GM10248 (cell line): Measurements from ENCODE around the gene WDR11.

ENCODE experiments used
- CTCF ChIA-PET: fragments of 300-600 bp; sonication (Branson Sonifier 250); formaldehyde crosslinking; extraction: SDS; loops from one replicate; lab custom pipeline; 2021; ENCODE audit warnings: antibody characterized with exemption; lab: Yijun Ruan, JAX
- POLR2A ChIA-PET: fragments of 350-650 bp; sonication (Branson Sonifier 250); formaldehyde crosslinking; extraction: SDS; loops from one replicate; lab custom pipeline; 2020; ENCODE audit warnings: antibody characterized with exemption; lab: Yijun Ruan, JAX
- DNase-seq: peaks from one replicate; pipeline ENCODE4 v3.0.0; 2012; ENCODE audit errors: extremely low spot score
- TF ChIP-seq, protein P1 (sequence below): IDR thresholded peaks from 2 replicates; pipeline ENCODE4 v1.5.1; 2012; ENCODE audit warnings: mild to moderate bottlenecking, low read depth; ENCODE audit errors: extremely low read depth, missing control alignments, control extremely low read depth

WDR11 gene

DNA sequence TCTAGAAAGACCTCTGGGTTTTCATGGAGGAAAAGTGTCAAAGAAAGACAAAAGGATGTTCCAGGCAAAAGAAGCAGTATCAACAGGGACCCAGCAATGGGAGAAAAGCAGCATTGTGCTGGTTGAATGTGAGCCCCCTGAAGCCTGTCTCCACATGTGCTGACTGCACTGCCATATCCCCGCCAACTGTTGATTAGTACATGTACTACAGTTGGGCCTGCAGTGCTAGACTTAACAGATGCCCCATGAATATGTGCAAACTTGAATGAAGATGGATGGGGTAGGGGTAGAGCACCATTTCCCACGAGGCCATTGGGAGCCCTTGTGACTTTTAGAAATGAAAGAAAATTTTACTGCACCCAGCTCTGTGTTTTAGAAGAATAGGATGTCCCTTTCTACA, 15.6 kb upstream of the WDR11 start:
- TF ChIP-seq, protein P1, sequence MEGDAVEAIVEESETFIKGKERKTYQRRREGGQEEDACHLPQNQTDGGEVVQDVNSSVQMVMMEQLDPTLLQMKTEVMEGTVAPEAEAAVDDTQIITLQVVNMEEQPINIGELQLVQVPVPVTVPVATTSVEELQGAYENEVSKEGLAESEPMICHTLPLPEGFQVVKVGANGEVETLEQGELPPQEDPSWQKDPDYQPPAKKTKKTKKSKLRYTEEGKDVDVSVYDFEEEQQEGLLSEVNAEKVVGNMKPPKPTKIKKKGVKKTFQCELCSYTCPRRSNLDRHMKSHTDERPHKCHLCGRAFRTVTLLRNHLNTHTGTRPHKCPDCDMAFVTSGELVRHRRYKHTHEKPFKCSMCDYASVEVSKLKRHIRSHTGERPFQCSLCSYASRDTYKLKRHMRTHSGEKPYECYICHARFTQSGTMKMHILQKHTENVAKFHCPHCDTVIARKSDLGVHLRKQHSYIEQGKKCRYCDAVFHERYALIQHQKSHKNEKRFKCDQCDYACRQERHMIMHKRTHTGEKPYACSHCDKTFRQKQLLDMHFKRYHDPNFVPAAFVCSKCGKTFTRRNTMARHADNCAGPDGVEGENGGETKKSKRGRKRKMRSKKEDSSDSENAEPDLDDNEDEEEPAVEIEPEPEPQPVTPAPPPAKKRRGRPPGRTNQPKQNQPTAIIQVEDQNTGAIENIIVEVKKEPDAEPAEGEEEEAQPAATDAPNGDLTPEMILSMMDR, result no peak
- ChIA-PET POLR2A (interaction anchor here (0.6 kb wide), 1 partner anchor 16 kb away, joined by 4 read pairs; no protein-coding TSS in a partner anchor), CTCF (interaction anchor here (1.6 kb wide), 1 partner anchor 10 kb away, joined by 12 read pairs; no protein-coding TSS in a partner anchor)
- no peak for DNase-seq

DNA sequence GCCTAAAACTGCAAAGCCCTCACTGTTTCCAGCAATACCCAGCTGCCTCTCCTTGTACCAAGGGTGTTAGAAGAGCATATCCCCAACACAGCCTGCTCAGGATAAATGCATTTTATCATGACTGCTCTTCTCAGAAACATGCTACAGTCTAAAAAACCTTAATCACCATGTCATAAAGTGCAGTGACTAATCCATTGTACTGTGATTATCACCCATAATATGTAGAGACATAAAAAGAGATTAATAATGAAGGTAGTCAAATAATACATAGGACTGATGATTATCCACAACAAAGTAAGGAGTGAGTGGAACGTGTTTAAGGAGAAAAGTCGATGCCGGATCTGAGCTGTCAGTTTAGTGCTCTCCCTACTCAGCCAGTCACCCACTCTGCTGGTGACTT, 12.2 kb upstream of the WDR11 start:
- TF ChIP-seq, protein P1, result no peak
- ChIA-PET CTCF (interaction anchor here (2.6 to 4.1 kb wide), 2 partner anchors 10 to 14 kb away, joined by 13 to 16 read pairs; no protein-coding TSS in a partner anchor), POLR2A (no interaction called here)
- no peak for DNase-seq

DNA sequence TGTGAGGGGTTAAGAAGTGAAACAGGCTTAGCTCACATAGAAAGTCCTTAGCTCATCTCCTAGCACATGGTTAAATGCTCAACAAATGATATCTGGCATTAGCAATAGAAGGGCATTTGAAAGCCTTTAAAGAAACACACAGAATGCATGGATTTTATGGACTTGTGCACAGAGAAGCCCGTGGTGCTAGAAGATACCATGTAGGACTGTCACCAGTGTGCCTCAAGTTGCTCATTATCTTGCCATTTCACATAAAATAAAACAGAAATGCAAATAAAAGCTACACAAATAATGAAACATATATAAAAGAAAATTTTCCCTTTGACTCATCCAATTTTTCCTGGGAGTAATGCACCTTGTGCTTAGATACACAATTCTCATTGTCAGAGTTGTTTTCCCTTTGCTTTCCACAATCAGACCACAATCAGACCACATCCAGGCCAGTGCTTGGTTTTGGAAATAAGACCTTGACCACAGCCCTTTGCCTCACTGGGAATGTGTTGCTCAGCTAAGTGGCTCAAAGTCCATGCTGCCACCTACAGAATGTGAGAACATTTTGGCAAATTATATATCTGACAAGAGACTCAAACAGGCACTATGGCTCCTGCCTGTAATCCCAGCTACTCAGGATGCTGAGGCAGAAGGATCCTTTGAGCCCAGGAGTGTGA, 9.5 kb upstream of the WDR11 start:
- TF ChIP-seq, protein P1, result no peak
- CTCF ChIA-PET, result interaction anchor here (4.1 kb wide), 1 partner anchor 13 kb away, joined by 16 read pairs; no protein-coding TSS in a partner anchor
- no peak for DNase-seq
- POLR2A ChIA-PET, result no interaction called here

DNA sequence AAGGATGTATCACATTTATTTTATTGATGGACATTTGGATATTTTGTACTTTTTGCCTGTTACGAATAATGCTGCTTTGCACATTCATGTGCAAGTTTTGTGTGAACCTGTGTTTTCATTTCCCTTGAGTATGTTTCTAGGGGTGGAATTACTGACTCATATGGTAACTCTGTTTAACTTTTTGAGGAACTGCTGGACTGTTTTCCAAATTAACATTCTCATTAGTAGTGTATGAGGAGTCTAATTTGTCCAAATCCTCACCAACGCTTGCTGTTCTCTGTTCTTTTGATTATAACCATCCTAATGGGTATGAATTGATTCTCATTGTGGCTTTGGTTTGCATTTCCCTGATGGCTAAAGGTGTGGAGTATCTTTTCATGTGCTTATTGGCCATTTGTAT, 3.2 kb downstream of the WDR11 start:
- CTCF ChIA-PET, result no interaction called here
- POLR2A ChIA-PET, result no interaction called here
- TF ChIP-seq, protein P1, result no peak
- no peak for DNase-seq

DNA sequence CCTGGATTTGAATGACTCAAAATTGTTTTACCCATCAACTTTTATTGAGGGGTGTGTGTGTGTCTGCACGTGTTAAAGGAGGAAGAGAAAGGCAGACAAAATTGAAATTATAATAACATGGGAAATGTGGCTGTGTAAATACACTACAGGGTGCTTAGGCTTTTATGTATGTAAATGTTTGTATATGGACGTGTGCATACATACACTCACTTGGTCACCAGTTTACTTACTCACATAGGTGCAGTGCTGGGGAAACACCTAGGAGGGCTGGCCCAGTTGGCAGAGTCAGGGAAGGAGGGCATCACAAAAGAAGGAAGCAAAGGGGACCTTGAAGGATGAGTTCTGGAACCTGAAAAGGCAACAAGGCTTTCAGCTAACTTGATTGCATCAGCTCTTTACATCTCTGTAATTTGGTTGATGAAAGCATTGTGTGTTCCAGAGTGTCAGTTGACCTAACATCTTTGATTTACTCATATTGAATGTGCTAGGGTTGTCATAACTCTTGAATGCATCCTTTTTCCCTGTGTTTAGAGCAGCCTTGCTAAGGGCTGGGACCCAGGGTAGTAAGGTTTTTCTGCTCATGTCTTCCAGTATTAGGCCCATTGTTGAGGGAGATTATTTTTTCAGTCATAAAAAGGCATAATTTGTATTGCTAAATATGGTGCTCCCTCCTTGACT, 10.2 kb downstream of the WDR11 start:
- TF ChIP-seq, protein P1, result no peak
- ChIA-PET POLR2A (no interaction called here), CTCF (interaction anchor here (1.3 to 2.0 kb wide), 3 partner anchors 9 to 13 kb away, joined by 3 to 8 read pairs (median 4); partner anchors contain the start of gene WDR11)
- DNase-seq, result no peak

DNA sequence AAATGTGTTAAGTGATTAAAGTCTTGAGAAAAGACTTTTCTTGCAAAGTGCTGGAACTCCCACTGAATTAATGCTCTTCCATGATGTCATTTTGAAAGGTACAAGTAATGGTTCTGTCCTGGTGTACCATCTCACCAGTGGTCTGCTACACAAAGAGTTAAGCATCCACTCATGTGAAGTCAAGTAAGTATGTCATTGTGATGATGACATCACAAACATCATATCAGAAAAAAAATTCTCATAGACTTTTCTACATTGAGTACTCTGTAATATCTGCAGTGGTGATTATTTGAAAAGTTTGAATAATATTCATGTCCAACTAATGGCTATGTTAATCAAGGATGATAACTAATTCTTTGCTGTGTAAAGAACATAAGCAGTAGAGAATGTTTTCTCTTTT, 22.6 kb downstream of the WDR11 start:
- POLR2A ChIA-PET, result no interaction called here
- DNase-seq, result no peak
- CTCF ChIA-PET, result interaction anchor here (1.0 to 1.1 kb wide), 2 partner anchors 10 to 16 kb away, joined by 3 to 5 read pairs; no protein-coding TSS in a partner anchor
- TF ChIP-seq, protein P1, result no peak
